PFSK-1 (cell line): Measurements from ENCODE around the gene KLF17.

Experiments
- FOXP2 ChIP-seq: optimal IDR thresholded peaks from 2 replicates; pipeline ENCODE3; 2011; ENCODE audit warnings: borderline replicate concordance, control low read depth, inconsistent platforms; ENCODE audit not compliant: insufficient read depth; ENCODE audit errors: extremely low read length, extremely low read depth
- POLR2AphosphoS5 ChIP-seq: IDR thresholded peaks from 2 replicates; pipeline ENCODE4 v1.6.1; 2012; ENCODE audit warnings: low read depth, mild to moderate bottlenecking, control low read depth, low read length, moderate library complexity
- REST ChIP-seq, 2 experiments: IDR thresholded peaks; 2 replicates each; pipeline versions ENCODE4 v1.6.1 to v1.8.0; 2011 to 2012; ENCODE audit warnings: low read depth in 2 of 2, low read length in 2 of 2, control low read depth in 1 of 2, inconsistent platforms in 1 of 2, mild to moderate bottlenecking in 1 of 2, moderate library complexity in 1 of 2; ENCODE audit not compliant: insufficient read depth in 1 of 2
- SIN3A ChIP-seq: IDR thresholded peaks from 2 replicates; pipeline ENCODE4 v1.6.1; 2012; ENCODE audit warnings: mild to moderate bottlenecking, low read length, moderate library complexity, borderline replicate concordance; ENCODE audit not compliant: insufficient read depth
- TAF1 ChIP-seq: IDR thresholded peaks from 2 replicates; pipeline ENCODE4 v1.6.1; 2012; ENCODE audit warnings: low read length, control low read depth, borderline replicate concordance; ENCODE audit not compliant: insufficient read depth

The KLF17 gene

DNA sequence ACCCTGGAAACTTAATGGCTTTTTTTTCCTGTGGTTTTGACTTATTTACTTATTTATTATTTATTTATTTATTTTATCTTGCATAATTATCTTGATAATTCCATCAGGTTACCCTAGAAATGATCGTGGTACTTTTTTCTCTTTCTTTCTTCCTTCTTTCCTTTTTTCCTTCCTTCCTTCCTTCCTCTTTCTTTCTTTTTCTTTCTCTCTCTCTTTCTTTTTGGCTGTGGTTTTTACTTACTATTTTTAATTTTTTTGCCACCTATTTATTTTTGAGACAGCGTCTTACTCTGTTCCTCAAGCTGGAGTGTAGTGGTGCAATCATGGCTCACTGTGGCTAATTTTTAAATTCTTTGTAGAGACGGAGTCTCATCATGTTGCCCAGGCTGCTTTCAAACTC, 29.0 kb downstream of the KLF17 start:
- no peak for TF ChIP-seq POLR2AphosphoS5
- no peak for TF ChIP-seq TAF1
- no peak for TF ChIP-seq FOXP2
- TF ChIP-seq SIN3A = no peak
- no peak for TF ChIP-seq REST (IDR thresholded peaks at IDR 0.05; ENCODE audit: insufficient read depth in 1 of 2, low read depth in 2 of 2, low read length in 2 of 2)

GRCh38 chr1:44151332-44151731, 32.7 kb downstream of the KLF17 start:
- TF ChIP-seq FOXP2 (no peak), TAF1 (no peak), POLR2AphosphoS5 (no peak)

DNA sequence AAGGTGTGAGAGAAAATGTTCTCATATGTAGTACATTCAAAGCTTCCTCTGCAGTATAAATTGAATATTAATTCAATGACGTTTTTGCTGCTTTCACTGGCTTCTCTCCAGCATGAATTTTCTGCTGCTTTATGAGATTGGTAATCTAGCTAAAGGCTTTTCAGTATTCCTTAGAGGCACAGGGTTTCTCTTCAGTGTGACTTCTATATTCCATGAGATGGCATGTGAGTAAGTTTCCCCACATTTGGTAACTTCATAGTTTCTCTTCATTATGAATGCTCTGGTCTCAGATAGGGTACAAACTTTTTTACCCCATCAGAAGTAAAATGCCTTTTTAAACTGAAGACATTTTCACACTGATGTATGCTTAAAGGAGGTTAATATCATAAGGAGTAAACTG, 33.2 kb downstream of the KLF17 start:
- TF ChIP-seq TAF1 (no peak), POLR2AphosphoS5 (no peak), FOXP2 (no peak), REST (IDR thresholded peaks at IDR 0.05; ENCODE audit: insufficient read depth in 1 of 2, low read depth in 2 of 2, low read length in 2 of 2) (no peak), SIN3A (no peak)

DNA sequence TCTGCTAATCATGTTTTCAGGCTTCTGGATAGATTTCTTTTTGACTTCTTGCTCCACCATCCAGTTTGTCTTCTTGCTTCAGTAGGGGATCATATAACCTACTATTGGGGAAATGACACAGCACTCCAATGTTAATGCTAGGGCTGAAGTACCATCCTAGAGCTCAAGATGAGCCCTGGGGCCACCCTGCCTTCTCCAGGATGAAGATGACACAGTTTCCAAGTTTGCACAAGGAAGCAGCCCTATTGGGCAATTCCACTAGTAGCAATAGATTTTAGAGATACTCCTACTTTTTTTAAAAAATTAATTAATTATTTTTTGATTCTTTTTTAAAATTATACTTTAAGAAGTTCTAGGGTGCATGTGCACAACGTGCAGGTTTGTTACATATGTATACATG, 34.1 kb downstream of the KLF17 start:
- no peak for TF ChIP-seq SIN3A
- no peak for TF ChIP-seq FOXP2
- no peak for TF ChIP-seq POLR2AphosphoS5
- TF ChIP-seq TAF1 = no peak
- TF ChIP-seq REST (IDR thresholded peaks at IDR 0.05; ENCODE audit: insufficient read depth in 1 of 2, low read depth in 2 of 2, low read length in 2 of 2) = no peak

DNA sequence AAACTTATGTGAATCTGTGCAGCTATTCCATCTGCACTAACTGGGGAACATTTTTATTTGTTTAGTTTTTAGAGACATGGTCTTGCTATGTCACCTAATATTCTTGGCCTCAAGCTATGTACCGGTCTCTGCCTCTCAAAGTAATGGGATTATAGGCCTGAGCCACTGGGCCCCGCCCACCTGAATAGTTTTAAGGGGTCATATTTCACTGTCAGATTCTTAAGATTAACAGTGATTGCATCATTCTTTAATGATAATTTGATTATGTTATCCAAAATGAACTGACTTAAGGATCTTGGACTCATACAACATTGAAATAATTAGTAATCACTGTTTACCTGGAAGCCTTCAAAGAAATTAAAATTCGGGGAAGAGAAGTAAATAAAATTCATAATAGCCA, 35.4 kb downstream of the KLF17 start:
- TF ChIP-seq SIN3A (no peak), POLR2AphosphoS5 (no peak), REST (IDR thresholded peaks at IDR 0.05; ENCODE audit: insufficient read depth in 1 of 2, low read depth in 2 of 2, low read length in 2 of 2) (no peak), FOXP2 (no peak), TAF1 (no peak)
